ENCODE measurements around the gene STRIP1. TPM values are rescaled to one million over a fixed set of nuclear protein-coding genes. Genes with fewer than 3 reads are reported as not detected.

Gene STRIP1
- total and polyA plus RNA-seq, 10 of the 15 experiments (the other 5 are each of a cell fraction or from before 2014, with no cell fraction given), result 6.3 to 26.6 (median 18.0) TPM

- TF ChIP-seq KAT2A (conservative IDR thresholded peaks at IDR 0.05; ENCODE audit: control insufficient read depth, low read depth, low read length) (no peak), RB1 (IDR thresholded peaks at IDR 0.05; ENCODE audit: borderline replicate concordance) (no peak), ZBED1 (IDR thresholded peaks at IDR 0.05; ENCODE audit: borderline replicate concordance) (no peak), SP1 (IDR thresholded peaks at IDR 0.05; ENCODE audit: low read depth, low read length) (no peak), JUNB (IDR thresholded peaks at IDR 0.05) (no peak), BCL3 (IDR thresholded peaks at IDR 0.05; ENCODE audit: borderline replicate concordance, insufficient read depth, low read depth, low read length, poor library complexity, severe bottlenecking) (no peak), YY1 (IDR thresholded peaks at IDR 0.05; ENCODE audit: low read depth, low read length) (no peak)
Measured at GRCh38 chr1:110088739-110089316, 54.4 kb downstream of the STRIP1 start (continued).

DNA sequence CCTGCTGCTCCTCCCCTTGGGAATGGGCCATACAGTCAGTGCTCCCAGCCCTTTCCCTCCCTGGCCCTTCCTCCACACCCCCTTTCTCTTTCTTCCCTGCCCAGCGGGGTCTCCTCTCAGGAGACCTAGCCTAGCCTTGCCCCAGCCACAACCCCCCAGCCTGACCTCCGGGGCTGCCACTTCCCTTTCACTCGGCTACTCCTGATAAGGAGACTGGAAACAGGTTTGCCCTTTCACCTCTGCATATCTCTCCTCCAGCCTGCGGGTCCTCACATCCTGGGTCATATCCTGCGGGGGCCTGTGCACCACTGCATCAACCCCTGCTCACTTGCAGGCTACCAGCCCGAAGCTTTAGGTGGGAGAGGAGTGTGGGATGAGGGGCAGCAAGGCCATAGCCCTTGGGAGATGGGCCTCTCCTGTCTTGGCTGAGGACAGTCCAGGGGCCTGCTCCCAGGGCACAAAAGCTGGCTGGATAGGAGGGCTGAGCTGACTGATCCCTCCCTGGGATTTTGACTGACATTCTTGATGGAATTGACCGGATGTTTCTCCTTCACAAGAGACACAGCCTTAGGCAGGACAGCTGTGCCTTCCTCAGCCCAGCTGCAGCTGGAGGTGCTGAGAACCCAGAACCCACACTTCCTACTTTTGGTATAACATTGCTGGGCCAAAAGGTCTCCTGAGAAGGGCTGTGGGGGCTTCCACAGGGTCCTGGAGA lies 55.3 kb downstream of the STRIP1 start:
- 33% methylated on average over 7 of the region's 7 CpGs for WGBS (ENCODE audit: insufficient coverage, insufficient replicate concordance, low lambda C conversion rate, missing lambda C conversion rate)
- no peak for FAIRE-seq
- TF ChIP-seq NR2C1 (IDR thresholded peaks at IDR 0.05) (no peak), CBX5 (IDR thresholded peaks at IDR 0.05; ENCODE audit: low read depth) (no peak), ASH2L (IDR thresholded peaks at IDR 0.05; ENCODE audit: borderline replicate concordance, low read depth) (no peak), YBX1 (IDR thresholded peaks at IDR 0.05) (no peak)
- no peak for ATAC-seq
- no peak for DNase-seq (ENCODE audit: low read depth, low spot score)
- no TSS peak for BruUV-seq (replicated peaks)
- Histone ChIP-seq H3K4me1 (ENCODE audit: control insufficient read depth, insufficient read depth, low read length) (no peaks in the 10 kb centered on the region), H3K79me2 (ENCODE audit: control insufficient read depth, insufficient read depth, low read length) (no peaks in the 10 kb centered on the region), H3K9ac (ENCODE audit: control insufficient read depth, insufficient read depth, low read length) (no peak overlapping the region), H3K4me2 (ENCODE audit: control insufficient read depth, insufficient read depth) (no peak overlapping the region), H3K36me3 (ENCODE audit: control insufficient read depth in 2 of 2, insufficient read depth in 2 of 2, low read length in 1 of 2) (no peaks in the 10 kb centered on the region), H3K27me3 (replicated peaks in 1 of 2; ENCODE audit: control insufficient read depth in 2 of 2, insufficient read depth in 2 of 2, low read length in 1 of 2) (peaks cover 2 to 9% of the 10 kb centered on the region in 2 experiments; a peak in 3 of 4 replicates), H3K27ac (ENCODE audit: control insufficient read depth, insufficient read depth) (no peak overlapping the region), H4K20me1 (ENCODE audit: control insufficient read depth, insufficient read depth) (no peaks in the 10 kb centered on the region), H3K9me3 (replicated peaks; ENCODE audit: control insufficient read depth, insufficient read depth, low read length) (no peaks in the 10 kb centered on the region), H2AFZ (ENCODE audit: control insufficient read depth, low read depth, low read length) (no peak overlapping the region), H3K4me3 (no peak overlapping the region)
- ChIA-PET POLR2A (no interaction called here), SMC1A (ENCODE audit: uncharacterized antibody, unreplicated experiment) (interaction anchor here (1.0 kb wide), 1 partner anchor 8 kb away, joined by 4 read pairs; no protein-coding TSS in a partner anchor), CTCF (interaction anchor here (1.6 to 6.8 kb wide), 4 partner anchors 12 to 370 kb away, joined by 4 to 120 read pairs (median 10); partner anchors contain the start of gene AHCYL1), RAD21 (ENCODE audit: unreplicated experiment) (no interaction called here)
- in situ Hi-C loops (cut with MboI), result no loop called here
- intact Hi-C loops (cut with micrococcal nuclease; ENCODE audit: unreplicated experiment), result loop anchor here (10.0 kb wide), 1 partner anchor 375 kb away; no protein-coding TSS in a partner anchor
